ENCODE results near the gene METTL5. TPM values are rescaled to one million over a fixed set of nuclear protein-coding genes. Genes with fewer than 3 reads are reported as not detected.

METTL5 gene
- polyA plus RNA-seq, 1 donor = 48.5 TPM

DNA sequence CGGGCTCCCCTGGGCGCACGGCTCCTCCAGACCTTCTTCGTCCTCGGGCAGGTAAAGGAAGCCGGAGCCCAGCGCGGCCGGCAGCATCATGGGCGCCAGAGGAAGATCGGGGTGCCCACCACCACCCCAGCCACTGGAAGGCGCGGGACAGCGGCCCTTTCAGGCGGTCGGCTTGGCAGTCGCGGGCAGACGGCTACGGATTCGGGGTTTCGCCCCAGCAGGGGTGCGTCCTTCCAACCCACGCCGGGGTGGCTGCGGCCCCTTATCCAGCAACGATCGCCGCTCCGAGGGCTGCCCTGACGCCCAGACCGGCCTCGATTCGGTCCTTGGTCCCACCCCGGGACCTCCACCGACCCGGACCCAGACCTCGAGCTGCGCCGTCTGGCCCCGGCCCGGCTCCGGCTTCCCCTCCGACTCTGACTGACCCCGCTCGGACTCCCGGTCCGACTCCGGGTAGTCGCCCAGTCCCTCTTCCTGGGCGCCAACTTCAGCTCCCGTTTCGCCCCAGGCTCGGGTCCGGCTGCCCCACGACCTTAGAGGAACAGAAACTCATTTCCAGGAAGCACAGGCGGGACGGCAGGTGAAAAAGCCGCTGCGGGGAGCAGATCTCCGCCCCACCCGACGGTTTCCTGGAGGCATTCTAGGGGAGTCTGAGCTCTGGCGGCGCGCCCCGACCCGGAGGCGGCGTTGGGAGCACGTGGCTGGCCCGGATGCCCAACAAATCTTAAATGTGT is 56.3 kb downstream of the METTL5 start:
- Histone ChIP-seq H3K27me3 (ENCODE audit: control insufficient read depth, insufficient read depth, low read length) (peaks cover 16% of the 10 kb centered on the region), H3K4me3 (ENCODE audit: low read length) (peak overlapping the region; percentile 52), H3K36me3 (ENCODE audit: control insufficient read depth, insufficient read depth, low read length) (no peaks in the 10 kb centered on the region), H3K9me3 (ENCODE audit: control insufficient read depth, low read depth, low read length) (peaks cover 9% of the 10 kb centered on the region), H3K27ac (ENCODE audit: low read length) (no peak overlapping the region), H3K4me1 (ENCODE audit: control insufficient read depth, insufficient read depth, low read length) (no peaks in the 10 kb centered on the region)
- WGBS (ENCODE audit: insufficient coverage, low lambda C conversion rate) = no CpG with 5 or more reads among the region's 72 CpGs
- DNase-seq = peak; percentile 4 to 58

DNA sequence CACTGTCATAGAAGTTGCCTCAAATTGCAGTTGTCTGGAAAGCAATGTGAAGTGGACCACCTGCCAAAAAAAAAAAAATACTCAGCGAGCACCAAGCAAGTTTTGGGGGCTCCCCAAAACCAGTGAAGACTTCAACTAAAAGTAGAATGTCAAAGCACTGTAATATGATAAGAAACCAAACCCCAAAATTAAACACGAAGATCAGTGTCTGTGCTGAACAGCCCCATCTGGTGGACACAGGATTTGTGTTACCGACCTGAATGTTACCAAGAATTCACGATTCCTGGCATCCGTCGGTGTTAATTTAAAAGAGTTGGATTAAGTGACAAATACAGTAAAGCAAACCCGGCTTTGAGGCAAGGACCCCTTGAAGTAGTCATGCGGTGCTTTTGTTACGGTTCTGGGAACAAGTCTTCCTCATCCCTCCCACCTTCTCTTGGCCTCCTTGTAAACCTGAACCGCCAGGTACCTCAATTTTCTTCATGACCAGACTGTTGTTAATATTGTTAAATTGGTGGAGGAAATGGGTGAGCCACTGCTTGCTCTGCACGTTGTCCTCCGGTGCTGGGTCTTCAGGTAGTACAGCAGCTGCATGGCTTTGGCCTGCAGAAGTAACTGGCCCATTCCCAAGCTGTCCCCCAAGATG is 57.3 kb downstream of the METTL5 start:
- Histone ChIP-seq H3K9me3 (ENCODE audit: control insufficient read depth, low read depth, low read length) (peaks cover 9% of the 10 kb centered on the region), H3K4me3 (ENCODE audit: low read length) (no peak overlapping the region), H3K27ac (ENCODE audit: low read length) (no peak overlapping the region), H3K4me1 (ENCODE audit: control insufficient read depth, insufficient read depth, low read length) (peaks cover 2% of the 10 kb centered on the region), H3K36me3 (ENCODE audit: control insufficient read depth, insufficient read depth, low read length) (no peaks in the 10 kb centered on the region), H3K27me3 (ENCODE audit: control insufficient read depth, insufficient read depth, low read length) (peaks cover 16% of the 10 kb centered on the region)
- no CpG with 5 or more reads among the region's 12 CpGs for WGBS (ENCODE audit: insufficient coverage, low lambda C conversion rate)
- peak; percentile 37 to 59 for DNase-seq

DNA sequence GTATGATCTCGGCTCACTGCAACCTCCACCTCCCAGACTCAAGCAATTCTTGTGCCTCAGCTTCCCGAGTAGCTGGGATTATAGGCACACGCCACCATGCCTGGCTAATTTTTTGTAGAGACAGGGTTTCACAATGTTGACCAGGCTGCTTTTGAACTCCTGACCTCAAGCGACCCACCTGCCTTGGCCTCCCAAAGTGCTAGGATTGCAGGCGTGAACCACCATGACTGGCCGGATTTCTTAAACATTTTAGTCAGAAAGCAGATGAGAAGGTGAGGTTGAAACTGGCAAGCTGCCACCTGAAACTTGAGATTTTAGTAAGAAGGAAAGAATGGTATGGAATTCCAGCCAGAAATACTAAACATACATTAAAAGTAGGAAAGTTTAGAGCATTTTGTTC is 59.2 kb downstream of the METTL5 start:
- peaks cover 9% of the 10 kb centered on the region for H3K9me3 ChIP-seq (ENCODE audit: control insufficient read depth, low read depth, low read length)
- H3K36me3 ChIP-seq (ENCODE audit: control insufficient read depth, insufficient read depth, low read length) = no peaks in the 10 kb centered on the region
- no peak for DNase-seq
- H3K27ac ChIP-seq (ENCODE audit: low read length) = no peak overlapping the region
- H3K4me3 ChIP-seq (ENCODE audit: low read length) = no peak overlapping the region
- peaks cover 16% of the 10 kb centered on the region for H3K27me3 ChIP-seq (ENCODE audit: control insufficient read depth, insufficient read depth, low read length)
- no CpG with 5 or more reads among the region's 6 CpGs for WGBS (ENCODE audit: insufficient coverage, low lambda C conversion rate)
- peaks cover 13% of the 10 kb centered on the region for H3K4me1 ChIP-seq (ENCODE audit: control insufficient read depth, insufficient read depth, low read length)

DNA sequence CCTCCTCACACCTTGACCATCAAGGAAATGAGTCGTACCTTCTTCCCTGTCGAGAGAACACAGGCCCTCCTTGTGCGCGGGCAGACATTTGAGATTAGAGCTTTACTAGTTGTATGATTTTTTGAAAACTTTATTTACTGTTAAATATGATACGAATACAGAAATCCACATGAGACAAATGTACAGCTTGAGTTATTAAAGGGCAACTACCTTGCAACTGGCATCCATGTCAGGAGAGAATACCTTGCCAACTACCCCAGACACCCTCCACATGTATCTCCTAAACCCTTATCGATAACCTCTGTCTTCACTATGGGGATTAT is 62.8 kb downstream of the METTL5 start:
- H3K4me3 ChIP-seq (ENCODE audit: low read length) = no peak overlapping the region
- H3K36me3 ChIP-seq (ENCODE audit: control insufficient read depth, insufficient read depth, low read length) = no peaks in the 10 kb centered on the region
- H3K27me3 ChIP-seq (ENCODE audit: control insufficient read depth, insufficient read depth, low read length) = no peaks in the 10 kb centered on the region
- no peaks in the 10 kb centered on the region for H3K9me3 ChIP-seq (ENCODE audit: control insufficient read depth, low read depth, low read length)
- WGBS (ENCODE audit: insufficient coverage, low lambda C conversion rate) = 27% methylated on average over 2 of the region's 6 CpGs
- peaks cover 13% of the 10 kb centered on the region for H3K4me1 ChIP-seq (ENCODE audit: control insufficient read depth, insufficient read depth, low read length)
- DNase-seq = no peak
- H3K27ac ChIP-seq (ENCODE audit: low read length) = peak overlapping the region; percentile 79

Other genes with a start within 250 kb of the METTL5 start
- gene PPIG, start 240.6 kb downstream of the METTL5 start, polyA plus RNA-seq = 75.2 TPM
- 0.13 TPM for gene CFAP210, start 130.5 kb downstream of the METTL5 start, polyA plus RNA-seq
- gene PHOSPHO2, start 130.4 kb downstream of the METTL5 start, polyA plus RNA-seq = 18.1 TPM
- 38.1 TPM for gene KLHL23, start 91.1 kb downstream of the METTL5 start, polyA plus RNA-seq
- 124 TPM for gene SSB, start 26.0 kb downstream of the METTL5 start, polyA plus RNA-seq
- 24.0 TPM for gene UBR3, start 2.5 kb upstream of the METTL5 start, polyA plus RNA-seq

Measured in large intestine (tissue), 3 donors.